ENCODE data around the gene KIAA1958. TPM values are rescaled to one million over a fixed set of nuclear protein-coding genes. Genes with fewer than 3 reads are reported as not detected.

KIAA1958 gene
- total and polyA plus RNA-seq, 10 of the 15 experiments (the other 5 are each of a cell fraction or from before 2014, with no cell fraction given), result 0.53 to 8.7 (median 4.0) TPM

GRCh38 chr9:112558978-112559377 is 72.4 kb downstream of the KIAA1958 start:
- WGBS (ENCODE audit: insufficient coverage, insufficient replicate concordance, low lambda C conversion rate, missing lambda C conversion rate), result 12% methylated on average over 2 of the region's 2 CpGs
- intact Hi-C loops (cut with micrococcal nuclease; ENCODE audit: unreplicated experiment) (no loop called here), in situ Hi-C loops (cut with MboI) (no loop called here)
- RAD21 ChIA-PET (ENCODE audit: unreplicated experiment), result no interaction called here
- Histone ChIP-seq H3K79me2 (ENCODE audit: control insufficient read depth, insufficient read depth, low read length) (no peaks in the 10 kb centered on the region; the same call in 1 of the 2 replicates), H2AFZ (ENCODE audit: control insufficient read depth, low read depth, low read length) (no peak overlapping the region), H4K20me1 (ENCODE audit: control insufficient read depth, insufficient read depth) (no peaks in the 10 kb centered on the region), H3K9ac (ENCODE audit: control insufficient read depth, insufficient read depth, low read length) (no peak overlapping the region), H3K27ac (ENCODE audit: control insufficient read depth, insufficient read depth) (no peak overlapping the region), H3K4me3 (no peak overlapping the region), H3K27me3 (replicated peaks in 1 of 2; ENCODE audit: control insufficient read depth in 2 of 2, insufficient read depth in 2 of 2, low read length in 1 of 2) (no peaks in the 10 kb centered on the region), H3K9me3 (replicated peaks; ENCODE audit: control insufficient read depth, insufficient read depth, low read length) (no peaks in the 10 kb centered on the region), H3K4me1 (ENCODE audit: control insufficient read depth, insufficient read depth, low read length) (no peaks in the 10 kb centered on the region), H3K4me2 (ENCODE audit: control insufficient read depth, insufficient read depth) (no peak overlapping the region), H3K36me3 (ENCODE audit: control insufficient read depth in 2 of 2, insufficient read depth in 2 of 2, low read length in 1 of 2) (no peaks in the 10 kb centered on the region)
- ATAC-seq, result no peak
- no peak for DNase-seq (ENCODE audit: low read depth, low spot score)
- CTCF ChIA-PET, result no interaction called here
- SMC1A ChIA-PET (ENCODE audit: uncharacterized antibody, unreplicated experiment), result no interaction called here
- no peak for TF ChIP-seq ZNF592 (IDR thresholded peaks at IDR 0.05)
- no peak for TF ChIP-seq CEBPZ (IDR thresholded peaks at IDR 0.05; ENCODE audit: low read depth, low read length)
- no peak for TF ChIP-seq DPF2 (IDR thresholded peaks at IDR 0.05)
- TF ChIP-seq TBL1XR1 (IDR thresholded peaks at IDR 0.05; ENCODE audit: low read depth, low read length), result no peak
- no peak for TF ChIP-seq GABPA (IDR thresholded peaks at IDR 0.05; ENCODE audit: low read depth)
- TF ChIP-seq ELK1 (IDR thresholded peaks at IDR 0.05; ENCODE audit: low read depth, low read length), result no peak
- TF ChIP-seq RELB (IDR thresholded peaks at IDR 0.05; ENCODE audit: low read depth), result no peak
- no peak for TF ChIP-seq MTA3 (IDR thresholded peaks at IDR 0.05; ENCODE audit: borderline replicate concordance, low read length)
- no peak for TF ChIP-seq FOS (IDR thresholded peaks at IDR 0.05; ENCODE audit: borderline replicate concordance, extremely low read depth, insufficient read length)
- FAIRE-seq, result no peak
- BruUV-seq (replicated peaks), result no TSS peak
- POLR2A ChIA-PET, result no interaction called here

Measured in GM12878 (cell line).